Activated naive CD8-positive, alpha-beta T cell treated with anti-CD3 and anti-CD28 coated beads, Interleukin-2, amount 50 U/mL, for 24 hours (primary cell): ENCODE results near the gene WASF1.
"Not testable (repeated sequence)": the region's sequence is repeated elsewhere in the genome, so short reads cannot be mapped to it uniquely, and the experiment has no call there.

Experiments
- ATAC-seq: fragments of 150-1000 bp; cut with Tn5 transposase; one replicate; pipeline ENCODE4 v1.10.0; 2021
- DNase-seq: peaks from one replicate; pipeline ENCODE4 v3.0.0; 2021
- H3K27ac Mint-ChIP-seq: one replicate; pipeline ENCODE4 v1.8.0; 2021; ENCODE audit warnings: mild to moderate bottlenecking, mixed read lengths
- H3K27me3 Mint-ChIP-seq: one replicate; pipeline ENCODE4 v1.8.0; 2021; ENCODE audit warnings: mixed read lengths
- H3K36me3 Mint-ChIP-seq: one replicate; pipeline ENCODE4 v1.8.0; 2021; ENCODE audit warnings: low read depth, mixed read lengths
- H3K4me1 Mint-ChIP-seq: one replicate; pipeline ENCODE4 v1.8.0; 2021; ENCODE audit warnings: mixed read lengths
- H3K4me3 Mint-ChIP-seq: one replicate; pipeline ENCODE4 v1.8.0; 2021; ENCODE audit warnings: mild to moderate bottlenecking, moderate library complexity, mixed read lengths
- H3K9me3 Mint-ChIP-seq: one replicate; pipeline ENCODE4 v1.8.0; 2021; ENCODE audit warnings: mixed read lengths

The WASF1 gene

DNA sequence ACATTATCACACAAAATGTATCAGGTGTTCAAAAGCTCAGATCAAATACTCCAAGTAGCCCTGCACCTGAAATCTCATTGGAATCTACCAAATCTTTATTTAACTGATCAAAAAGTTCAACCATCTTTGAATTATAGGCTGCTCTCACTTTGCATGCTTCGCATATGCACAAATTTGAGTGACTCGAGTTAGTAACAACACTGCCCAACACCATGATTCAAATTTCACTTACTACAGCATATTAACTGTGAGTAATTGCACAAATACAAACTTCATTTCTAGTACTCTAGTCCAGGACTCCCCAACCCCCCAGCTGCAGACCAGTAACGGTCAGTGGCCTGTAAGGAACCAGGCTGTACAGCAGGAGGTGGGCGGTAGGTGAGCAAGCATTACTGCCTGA is 51.1 kb downstream of the WASF1 start:
- Mint-ChIP-seq H3K27ac (no peak overlapping the region), H3K36me3 (no peaks in the 10 kb centered on the region), H3K27me3 (peaks cover 2% of the 10 kb centered on the region), H3K4me1 (no peaks in the 10 kb centered on the region), H3K4me3 (no peak overlapping the region), H3K9me3 (no peaks in the 10 kb centered on the region)
- ATAC-seq = no peak
- no peak for DNase-seq

DNA sequence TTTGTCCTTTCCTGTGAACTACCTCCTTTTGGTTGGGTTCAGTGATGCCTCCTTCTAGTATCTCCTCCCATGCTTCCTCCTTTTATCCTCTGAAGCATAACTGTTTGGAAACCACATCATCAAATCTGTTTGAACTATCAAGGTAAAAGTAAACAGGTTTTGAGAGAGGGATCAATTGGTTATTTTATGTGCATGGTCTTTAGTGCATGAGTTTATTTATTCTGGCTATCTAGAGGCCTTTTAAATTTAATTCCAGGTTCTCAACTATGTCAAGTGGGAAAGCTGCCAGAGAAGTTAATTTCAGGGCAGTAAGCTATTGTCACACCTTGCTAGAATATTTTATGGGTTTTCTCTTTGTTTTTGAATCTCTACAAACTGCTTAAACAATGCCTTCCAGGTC is 54.1 kb downstream of the WASF1 start:
- Mint-ChIP-seq H3K27ac (no peak overlapping the region), H3K9me3 (no peaks in the 10 kb centered on the region), H3K4me1 (no peaks in the 10 kb centered on the region), H3K4me3 (no peak overlapping the region), H3K27me3 (no peaks in the 10 kb centered on the region), H3K36me3 (no peaks in the 10 kb centered on the region)
- DNase-seq = no peak
- ATAC-seq = no peak

DNA sequence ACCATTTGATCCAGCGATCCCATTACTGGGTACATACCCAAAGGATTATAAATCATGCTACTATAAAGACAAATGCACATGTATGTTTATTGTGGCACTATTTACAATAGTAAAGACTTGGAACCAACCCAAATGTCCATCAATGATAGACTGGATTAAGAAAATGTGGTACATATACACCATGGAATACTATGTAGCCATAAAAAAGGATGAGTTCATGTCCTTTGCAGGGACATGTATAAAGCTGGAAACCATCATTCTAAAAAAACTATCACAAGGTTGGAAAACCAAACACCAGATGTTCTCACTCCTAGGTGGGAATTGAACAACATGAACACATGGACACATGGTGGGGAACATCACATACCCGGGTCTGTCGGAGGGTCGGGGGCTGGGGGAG is 57.8 kb downstream of the WASF1 start:
- not testable (repeated sequence) for ATAC-seq, H3K4me3 Mint-ChIP-seq, H3K4me1 Mint-ChIP-seq, H3K9me3 Mint-ChIP-seq, H3K36me3 Mint-ChIP-seq, H3K27me3 Mint-ChIP-seq, DNase-seq, H3K27ac Mint-ChIP-seq

- Mint-ChIP-seq H3K9me3 (no peaks in the 10 kb centered on the region), H3K27me3 (peaks cover 2% of the 10 kb centered on the region), H3K4me1 (no peaks in the 10 kb centered on the region), H3K4me3 (no peak overlapping the region), H3K36me3 (no peaks in the 10 kb centered on the region), H3K27ac (no peak overlapping the region)
- no peak for ATAC-seq
- no peak for DNase-seq
Measured at GRCh38 chr6:110116258-110116657, 63.2 kb downstream of the WASF1 start.

GRCh38 chr6:110114004-110114403 is 65.5 kb downstream of the WASF1 start:
- Mint-ChIP-seq H3K9me3 (no peaks in the 10 kb centered on the region), H3K27ac (no peak overlapping the region), H3K4me1 (no peaks in the 10 kb centered on the region), H3K27me3 (peaks cover 2% of the 10 kb centered on the region), H3K4me3 (no peak overlapping the region), H3K36me3 (no peaks in the 10 kb centered on the region)
- ATAC-seq = no peak
- DNase-seq = no peak

DNA sequence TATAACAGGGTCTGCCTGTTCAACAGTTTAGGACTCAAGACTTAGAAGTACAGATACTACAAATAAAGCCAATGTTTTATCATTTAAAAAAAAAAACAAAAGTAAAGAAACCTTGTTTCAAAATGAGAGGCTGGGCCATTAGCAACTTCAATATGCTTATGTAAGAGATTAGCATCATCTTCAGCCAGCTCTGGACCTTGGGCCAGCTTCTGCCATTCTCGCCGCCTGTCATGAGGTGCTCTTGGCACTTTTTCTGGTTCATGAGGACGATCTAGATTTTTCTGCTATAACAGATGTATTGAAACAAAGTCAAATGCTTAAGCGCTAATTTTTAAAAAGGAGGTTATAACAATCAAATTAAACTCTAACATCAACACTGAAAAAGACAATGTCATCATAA is 74.2 kb downstream of the WASF1 start:
- Mint-ChIP-seq H3K4me1 (no peaks in the 10 kb centered on the region), H3K27me3 (no peaks in the 10 kb centered on the region), H3K36me3 (no peaks in the 10 kb centered on the region), H3K27ac (no peak overlapping the region), H3K9me3 (no peaks in the 10 kb centered on the region), H3K4me3 (no peak overlapping the region)
- ATAC-seq (no peak), DNase-seq (no peak)

DNA sequence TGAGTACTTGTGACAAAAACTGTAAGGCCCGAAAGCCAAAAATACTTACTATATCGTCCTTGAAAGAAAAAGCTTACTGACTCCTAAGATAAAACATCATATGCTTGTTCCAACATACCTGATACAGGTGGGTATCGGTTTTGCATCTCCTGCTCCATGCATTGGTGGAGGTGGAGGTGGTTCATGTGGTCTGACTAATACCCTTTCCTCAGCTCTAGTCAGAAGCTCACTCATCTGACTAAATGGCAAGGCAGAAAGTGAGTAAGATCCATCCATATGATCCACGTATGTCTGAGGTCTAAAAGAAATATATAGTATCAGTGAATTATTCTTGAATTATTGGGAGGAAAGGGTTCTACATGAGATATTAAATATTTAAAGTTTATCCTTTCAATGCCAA is 76.2 kb downstream of the WASF1 start:
- H3K9me3 Mint-ChIP-seq = no peaks in the 10 kb centered on the region
- no peak overlapping the region for H3K4me3 Mint-ChIP-seq
- no peaks in the 10 kb centered on the region for H3K4me1 Mint-ChIP-seq
- DNase-seq (no peak), ATAC-seq (no peak)
- no peaks in the 10 kb centered on the region for H3K27me3 Mint-ChIP-seq
- no peaks in the 10 kb centered on the region for H3K36me3 Mint-ChIP-seq
- no peak overlapping the region for H3K27ac Mint-ChIP-seq

DNA sequence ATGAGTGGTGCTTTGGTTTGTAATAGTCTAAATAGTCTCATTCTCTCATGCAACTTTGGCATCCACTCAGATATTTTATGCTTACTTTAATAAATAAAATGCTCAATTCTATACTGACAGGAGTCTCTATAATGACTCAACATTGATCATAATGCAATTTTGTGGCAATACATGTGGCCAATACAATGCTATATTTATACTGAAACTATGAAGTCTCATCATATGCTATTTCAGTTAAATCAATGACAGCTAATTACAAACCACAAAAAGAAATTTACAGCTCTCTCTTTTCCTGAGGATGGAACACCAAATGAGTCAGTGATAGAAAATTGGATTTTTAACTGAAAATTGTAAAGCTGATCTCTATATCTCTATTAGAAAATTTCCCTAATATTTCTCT is 77.1 kb downstream of the WASF1 start:
- H3K9me3 Mint-ChIP-seq = no peaks in the 10 kb centered on the region
- ATAC-seq = no peak

DNA sequence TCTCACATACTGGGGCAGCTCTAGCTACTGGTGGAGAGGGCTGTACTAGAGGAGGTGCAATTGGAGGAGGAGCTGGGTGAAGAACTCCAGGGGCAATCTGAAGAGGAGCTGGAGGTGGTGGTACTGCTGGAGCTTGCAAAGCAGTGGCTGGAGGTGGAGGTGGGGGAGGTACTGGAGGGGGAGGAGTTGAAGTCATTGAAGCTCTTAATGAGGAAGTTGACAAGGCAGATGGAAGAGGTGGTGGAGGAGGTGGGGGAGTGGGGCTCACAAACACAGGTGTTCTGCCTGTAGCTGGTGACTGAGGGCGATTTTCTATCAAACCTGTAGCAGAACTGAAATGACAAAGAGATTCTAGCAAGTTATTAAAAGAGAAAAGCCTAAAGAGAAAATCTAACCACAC is 77.6 kb downstream of the WASF1 start:
- Mint-ChIP-seq H3K4me3 (no peak overlapping the region), H3K9me3 (no peaks in the 10 kb centered on the region), H3K4me1 (no peaks in the 10 kb centered on the region), H3K36me3 (no peaks in the 10 kb centered on the region), H3K27me3 (no peaks in the 10 kb centered on the region), H3K27ac (no peak overlapping the region)
- ATAC-seq (no peak), DNase-seq (no peak)

More for the DNA sequence above, 77.1 kb downstream of the WASF1 start:
- Mint-ChIP-seq H3K36me3 (no peaks in the 10 kb centered on the region), H3K4me3 (no peak overlapping the region), H3K27ac (no peak overlapping the region), H3K4me1 (no peaks in the 10 kb centered on the region), H3K27me3 (no peaks in the 10 kb centered on the region)
- DNase-seq = no peak

- Mint-ChIP-seq H3K9me3 (no peaks in the 10 kb centered on the region), H3K36me3 (no peaks in the 10 kb centered on the region), H3K4me1 (no peaks in the 10 kb centered on the region), H3K27me3 (no peaks in the 10 kb centered on the region), H3K27ac (no peak overlapping the region), H3K4me3 (no peak overlapping the region)
- no peak for DNase-seq
- no peak for ATAC-seq
Measured at GRCh38 chr6:110098511-110099116, 80.9 kb downstream of the WASF1 start.

GRCh38 chr6:110097443-110097842 is 82.0 kb downstream of the WASF1 start:
- no peak for DNase-seq
- Mint-ChIP-seq H3K27me3 (no peaks in the 10 kb centered on the region), H3K36me3 (no peaks in the 10 kb centered on the region), H3K27ac (no peak overlapping the region), H3K9me3 (no peaks in the 10 kb centered on the region), H3K4me3 (no peak overlapping the region), H3K4me1 (no peaks in the 10 kb centered on the region)
- no peak for ATAC-seq

- no peak overlapping the region for H3K4me3 Mint-ChIP-seq
- no peak for DNase-seq
- H3K27ac Mint-ChIP-seq = no peak overlapping the region
- no peaks in the 10 kb centered on the region for H3K4me1 Mint-ChIP-seq
- no peaks in the 10 kb centered on the region for H3K9me3 Mint-ChIP-seq
- no peaks in the 10 kb centered on the region for H3K27me3 Mint-ChIP-seq
- no peak for ATAC-seq
- no peaks in the 10 kb centered on the region for H3K36me3 Mint-ChIP-seq
Measured at GRCh38 chr6:110095935-110096334, 83.5 kb downstream of the WASF1 start.

- no peak overlapping the region for H3K27ac Mint-ChIP-seq
- no peak for ATAC-seq
- no peak for DNase-seq
- H3K27me3 Mint-ChIP-seq = no peaks in the 10 kb centered on the region
- H3K4me3 Mint-ChIP-seq = no peak overlapping the region
- no peaks in the 10 kb centered on the region for H3K9me3 Mint-ChIP-seq
- H3K36me3 Mint-ChIP-seq = no peaks in the 10 kb centered on the region
- no peaks in the 10 kb centered on the region for H3K4me1 Mint-ChIP-seq
Measured at GRCh38 chr6:110095101-110095500, 84.4 kb downstream of the WASF1 start.

GRCh38 chr6:110093981-110094380 is 85.5 kb downstream of the WASF1 start:
- Mint-ChIP-seq H3K27me3 (no peaks in the 10 kb centered on the region), H3K4me1 (no peaks in the 10 kb centered on the region), H3K36me3 (no peaks in the 10 kb centered on the region), H3K27ac (no peak overlapping the region), H3K4me3 (no peak overlapping the region), H3K9me3 (no peaks in the 10 kb centered on the region)
- no peak for ATAC-seq
- no peak for DNase-seq

- H3K4me3 Mint-ChIP-seq = no peak overlapping the region
- peaks cover 3% of the 10 kb centered on the region for H3K27me3 Mint-ChIP-seq
- no peaks in the 10 kb centered on the region for H3K4me1 Mint-ChIP-seq
- H3K9me3 Mint-ChIP-seq = no peaks in the 10 kb centered on the region
- no peak for DNase-seq
- H3K27ac Mint-ChIP-seq = no peak overlapping the region
- ATAC-seq = no peak
- H3K36me3 Mint-ChIP-seq = no peaks in the 10 kb centered on the region
Measured at GRCh38 chr6:110090876-110091275, 88.6 kb downstream of the WASF1 start.

GRCh38 chr6:110089323-110089722 is 90.1 kb downstream of the WASF1 start:
- no peaks in the 10 kb centered on the region for H3K36me3 Mint-ChIP-seq
- H3K27me3 Mint-ChIP-seq = peaks cover 3% of the 10 kb centered on the region
- ATAC-seq = no peak
- H3K4me3 Mint-ChIP-seq = no peak overlapping the region
- no peak for DNase-seq
- H3K27ac Mint-ChIP-seq = no peak overlapping the region
- H3K4me1 Mint-ChIP-seq = no peaks in the 10 kb centered on the region
- no peaks in the 10 kb centered on the region for H3K9me3 Mint-ChIP-seq
